Testis (tissue), 3 donors: ENCODE measurements around the gene CCBE1. TPM values are rescaled to one million over a fixed set of nuclear protein-coding genes. Genes with fewer than 3 reads are reported as not detected.

Experiments used
- DNase-seq: peaks from one replicate; pipeline ENCODE4 v3.0.0-alpha.2; 2019
- H3K27ac ChIP-seq, 2 donors: fragments of 200-600 bp; sonication (generic); one replicate each; pipeline ENCODE4 v1.5.1; 2019
- H3K27me3 ChIP-seq: fragments of 200-600 bp; sonication (generic); one replicate; pipeline ENCODE4 v1.5.1; 2019
- H3K36me3 ChIP-seq: fragments of 200-600 bp; sonication (generic); one replicate; pipeline ENCODE4 v1.5.1; 2017; ENCODE audit warnings: low read depth; ENCODE audit errors: missing control alignments
- H3K4me1 ChIP-seq: fragments of 200-600 bp; sonication (generic); one replicate; pipeline ENCODE4 v1.5.1; 2019
- H3K4me3 ChIP-seq, 2 donors: fragments of 200-600 bp; sonication (generic); one replicate each; pipeline ENCODE4 v1.5.1; 2017 to 2019
- H3K9me3 ChIP-seq: fragments of 200-600 bp; sonication (generic); one replicate; pipeline ENCODE4 v1.5.1; 2017
- CTCF ChIP-seq, 3 experiments: fragments of 450-650 bp in 2 of 3; fragments of 200-600 bp in 1 of 3; sonication (generic) in 1 of 3; IDR thresholded peaks; one replicate each; pipeline ENCODE4 v1.5.1; 2016 to 2019; ENCODE audit warnings: antibody characterized with exemption in 3 of 3, mild to moderate bottlenecking in 2 of 3, moderate library complexity in 1 of 3
- POLR2A ChIP-seq: fragments of 450-650 bp; IDR thresholded peaks from one replicate; pipeline ENCODE4 v1.6.1; 2017; ENCODE audit warnings: antibody characterized with exemption, mild to moderate bottlenecking, moderate library complexity
- WGBS, 2 donors: methylation state at CpG; one replicate each; pipeline ENCODE4 v1.1.5; 2018; 5-methylcytosine and 5-hydroxymethylcytosine counted together
- intact Hi-C: fragments of 100-400 bp; cut with DNase I; formaldehyde crosslinking; loops from one replicate; pipeline ENCODE4 v1.15.1; 2023; ENCODE audit warnings: low total_unique reads
- polyA plus RNA-seq: library from polyadenylated mRNA; stranded (reverse); fragments of 350-450 nt; fragmentation: Illumina TruSeq; extraction: RNeasy Lipid Tissue Mini Kit (QIAGEN cat#74804); gene quantifications from one replicate; pipeline ENCODE4 v1.2.3, GENCODE V29; 2014; ENCODE audit warnings: low read depth, low replicate concordance; ENCODE audit not compliant: insufficient read depth
- total RNA-seq, 2 donors: library from RNA; depleted of rRNA; stranded (reverse); fragments of >200 nt; gene quantifications; one replicate each; pipeline ENCODE4 v1.2.3, GENCODE V29; 2016

Gene CCBE1
- total and polyA plus RNA-seq, 3 donors from 2014 or later: 1.8 to 2.6 (median 1.9) TPM

GRCh38 chr18:59704146-59704545 is 6.9 kb upstream of the CCBE1 start:
- intact Hi-C loops: no loop called here
- Histone ChIP-seq H3K36me3 (no peaks in the 10 kb centered on the region), H3K27ac (no peak overlapping the region), H3K9me3 (no peaks in the 10 kb centered on the region), H3K4me3 (no peak overlapping the region), H3K27me3 (no peaks in the 10 kb centered on the region), H3K4me1 (no peaks in the 10 kb centered on the region)
- DNase-seq: no peak
- no peak for TF ChIP-seq POLR2A
- 91 to 95% methylated on average over 1 of the region's 1 CpG for WGBS, 2 donors

- no peak overlapping the region for H3K27ac ChIP-seq
- no peaks in the 10 kb centered on the region for H3K27me3 ChIP-seq
- no peaks in the 10 kb centered on the region for H3K9me3 ChIP-seq
- H3K4me3 ChIP-seq: no peak overlapping the region
- H3K36me3 ChIP-seq: no peaks in the 10 kb centered on the region
- 73 to 91% methylated on average over 3 of the region's 3 CpGs for WGBS, 2 donors
- peaks cover 5% of the 10 kb centered on the region for H3K4me1 ChIP-seq
- DNase-seq: no peak
- intact Hi-C loops: no loop called here
- no peak for TF ChIP-seq CTCF (IDR thresholded peaks at IDR 0.05)
- no peak for TF ChIP-seq POLR2A
Observed at GRCh38 chr18:59701272-59701671, 4.0 kb upstream of the CCBE1 start.

DNA sequence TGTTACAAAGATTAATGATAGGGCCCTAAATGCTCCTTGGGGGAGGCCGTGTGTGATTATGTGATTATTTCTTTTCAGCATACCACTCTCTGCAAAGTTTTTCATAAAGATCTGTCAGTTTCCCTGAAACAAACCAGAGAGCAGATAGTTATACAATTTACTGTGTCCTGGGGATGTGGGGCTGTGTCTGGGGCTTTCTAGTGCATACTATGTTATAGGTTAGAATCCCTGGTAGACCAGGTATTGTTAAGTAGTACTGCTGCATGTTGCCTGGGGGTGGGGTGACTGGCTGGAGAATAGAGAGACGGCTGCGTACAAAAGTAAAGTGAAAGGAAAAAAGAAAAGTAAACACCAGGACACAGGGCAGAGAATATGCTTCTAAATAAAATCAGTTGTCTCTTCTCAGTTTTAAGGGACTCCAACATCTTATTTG is 3.3 kb upstream of the CCBE1 start:
- intact Hi-C loops: no loop called here
- H3K4me3 ChIP-seq: no peak overlapping the region
- peaks cover 5% of the 10 kb centered on the region for H3K4me1 ChIP-seq
- TF ChIP-seq CTCF (IDR thresholded peaks at IDR 0.05): no peak
- no peak for TF ChIP-seq POLR2A
- no peaks in the 10 kb centered on the region for H3K36me3 ChIP-seq
- no peaks in the 10 kb centered on the region for H3K9me3 ChIP-seq
- 84 to 90% methylated on average over 3 of the region's 3 CpGs for WGBS, 2 donors
- H3K27ac ChIP-seq: no peak overlapping the region
- H3K27me3 ChIP-seq: no peaks in the 10 kb centered on the region
- no peak for DNase-seq

- TF ChIP-seq CTCF (IDR thresholded peaks at IDR 0.05) (no peak), POLR2A (no peak)
- 81 to 93% methylated on average over 8 of the region's 8 CpGs for WGBS, 2 donors
- Histone ChIP-seq H3K4me1 (peaks cover 5% of the 10 kb centered on the region), H3K27ac (no peak overlapping the region), H3K4me3 (no peak overlapping the region), H3K27me3 (no peaks in the 10 kb centered on the region), H3K9me3 (no peaks in the 10 kb centered on the region), H3K36me3 (no peaks in the 10 kb centered on the region)
- DNase-seq: no peak
- intact Hi-C loops: no loop called here
Observed at GRCh38 chr18:59699750-59700534, 2.7 kb upstream of the CCBE1 start.

GRCh38 chr18:59699061-59699460 is 1.8 kb upstream of the CCBE1 start:
- Histone ChIP-seq H3K4me1 (peaks cover 5% of the 10 kb centered on the region), H3K27ac (no peak overlapping the region), H3K27me3 (no peaks in the 10 kb centered on the region), H3K9me3 (no peaks in the 10 kb centered on the region), H3K36me3 (no peaks in the 10 kb centered on the region), H3K4me3 (no peak overlapping the region)
- WGBS, 2 donors: 91 to 95% methylated on average over 1 of the region's 1 CpG
- intact Hi-C loops: no loop called here
- no peak for TF ChIP-seq POLR2A
- no peak for TF ChIP-seq CTCF (IDR thresholded peaks at IDR 0.05)
- DNase-seq: no peak
